22Rv1 (cell line): Measurements from ENCODE around the gene RGS4.

Experiments used
- CTCF ChIP-seq: fragments of 450-650 bp; IDR thresholded peaks from 2 replicates; pipeline ENCODE4 v1.5.1; 2017; ENCODE audit warnings: mild to moderate bottlenecking
- ZFX ChIP-seq: fragments of 450-650 bp; IDR thresholded peaks from 2 replicates; pipeline ENCODE4 v1.6.1; 2017; ENCODE audit warnings: antibody characterized with exemption, borderline replicate concordance

DNA sequence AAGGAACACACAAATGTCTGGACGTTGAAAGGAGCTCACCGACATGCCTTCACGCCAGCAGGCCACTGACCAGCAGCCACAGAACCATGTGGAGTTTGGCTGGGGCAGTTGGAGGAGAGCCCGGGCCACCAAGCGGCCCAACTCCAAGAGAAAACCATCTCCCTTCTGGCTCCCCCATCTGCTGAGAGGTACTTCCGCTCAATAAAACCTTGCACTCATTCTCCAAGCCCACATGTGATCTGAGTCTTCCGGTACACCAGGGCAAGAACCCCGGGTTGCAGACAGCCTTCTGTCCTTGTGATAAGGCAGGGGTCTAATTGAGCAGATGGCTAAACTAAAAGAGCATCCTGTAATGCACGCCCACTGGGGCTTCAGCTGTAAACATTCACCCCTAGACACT, 24.4 kb downstream of the RGS4 start:
- TF ChIP-seq CTCF = no peak
- TF ChIP-seq ZFX = no peak
